Parathyroid adenoma (tissue), 2 donors: ENCODE data around the gene APOE.
"Not testable (repeated sequence)": the region's sequence is repeated elsewhere in the genome, so short reads cannot be mapped to it uniquely, and the experiment has no call there.

ENCODE experiments used
- H2AFZ ChIP-seq: fragments of 300-600 bp; sonication (generic); one replicate; pipeline ENCODE4 v1.7.0; 2017; ENCODE audit warnings: antibody characterized with exemption, mild to moderate bottlenecking
- H3K27ac ChIP-seq: fragments of 300-600 bp; sonication (generic); one replicate; pipeline ENCODE4 v1.7.0; 2017
- H3K27me3 ChIP-seq: fragments of 300-600 bp; sonication (generic); one replicate; pipeline ENCODE4 v1.7.0; 2017; ENCODE audit warnings: low read length; ENCODE audit not compliant: control insufficient read depth, insufficient read depth
- H3K36me3 ChIP-seq: fragments of 300-600 bp; sonication (generic); one replicate; pipeline ENCODE4 v1.7.0; 2017; ENCODE audit warnings: low read length; ENCODE audit not compliant: control insufficient read depth, insufficient read depth
- H3K4me1 ChIP-seq: fragments of 300-600 bp; sonication (generic); one replicate; pipeline ENCODE4 v1.7.0; 2017; ENCODE audit warnings: control low read depth
- H3K4me2 ChIP-seq: fragments of 300-600 bp; sonication (generic); one replicate; pipeline ENCODE4 v1.7.0; 2017; ENCODE audit warnings: low read length
- H3K4me3 ChIP-seq: fragments of 300-600 bp; sonication (generic); one replicate; pipeline ENCODE4 v1.7.0; 2017; ENCODE audit warnings: low read depth, low read length
- H3K79me2 ChIP-seq: fragments of 300-600 bp; sonication (generic); one replicate; pipeline ENCODE4 v1.7.0; 2017; ENCODE audit warnings: control low read depth
- H3K9ac ChIP-seq: fragments of 300-600 bp; sonication (generic); one replicate; pipeline ENCODE4 v1.7.0; 2017; ENCODE audit warnings: mild to moderate bottlenecking
- H3K9me3 ChIP-seq: fragments of 300-600 bp; sonication (generic); one replicate; pipeline ENCODE4 v1.7.0; 2017; ENCODE audit warnings: low read length; ENCODE audit not compliant: control insufficient read depth
- TF ChIP-seq, protein P1 (sequence below): fragments of 300-600 bp; sonication (generic); IDR thresholded peaks from one replicate; pipeline ENCODE4 v1.7.0; 2017; ENCODE audit warnings: antibody characterized with exemption, mild to moderate bottlenecking
- donor health status: primary hyperparathyroidism.

APOE gene

DNA sequence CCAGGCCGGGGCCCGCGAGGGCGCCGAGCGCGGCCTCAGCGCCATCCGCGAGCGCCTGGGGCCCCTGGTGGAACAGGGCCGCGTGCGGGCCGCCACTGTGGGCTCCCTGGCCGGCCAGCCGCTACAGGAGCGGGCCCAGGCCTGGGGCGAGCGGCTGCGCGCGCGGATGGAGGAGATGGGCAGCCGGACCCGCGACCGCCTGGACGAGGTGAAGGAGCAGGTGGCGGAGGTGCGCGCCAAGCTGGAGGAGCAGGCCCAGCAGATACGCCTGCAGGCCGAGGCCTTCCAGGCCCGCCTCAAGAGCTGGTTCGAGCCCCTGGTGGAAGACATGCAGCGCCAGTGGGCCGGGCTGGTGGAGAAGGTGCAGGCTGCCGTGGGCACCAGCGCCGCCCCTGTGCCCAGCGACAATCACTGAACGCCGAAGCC is 3.3 kb downstream of the APOE start:
- H3K27me3 ChIP-seq: no peaks in the 10 kb centered on the region
- H3K9ac ChIP-seq: no peak overlapping the region
- peaks cover 1% of the 10 kb centered on the region for H3K4me1 ChIP-seq
- H3K79me2 ChIP-seq: no peaks in the 10 kb centered on the region
- H3K4me3 ChIP-seq: no peak overlapping the region
- H3K27ac ChIP-seq: no peak overlapping the region
- H3K36me3 ChIP-seq: no peaks in the 10 kb centered on the region
- no peak overlapping the region for H3K4me2 ChIP-seq
- no peaks in the 10 kb centered on the region for H3K9me3 ChIP-seq
- TF ChIP-seq, protein P1, sequence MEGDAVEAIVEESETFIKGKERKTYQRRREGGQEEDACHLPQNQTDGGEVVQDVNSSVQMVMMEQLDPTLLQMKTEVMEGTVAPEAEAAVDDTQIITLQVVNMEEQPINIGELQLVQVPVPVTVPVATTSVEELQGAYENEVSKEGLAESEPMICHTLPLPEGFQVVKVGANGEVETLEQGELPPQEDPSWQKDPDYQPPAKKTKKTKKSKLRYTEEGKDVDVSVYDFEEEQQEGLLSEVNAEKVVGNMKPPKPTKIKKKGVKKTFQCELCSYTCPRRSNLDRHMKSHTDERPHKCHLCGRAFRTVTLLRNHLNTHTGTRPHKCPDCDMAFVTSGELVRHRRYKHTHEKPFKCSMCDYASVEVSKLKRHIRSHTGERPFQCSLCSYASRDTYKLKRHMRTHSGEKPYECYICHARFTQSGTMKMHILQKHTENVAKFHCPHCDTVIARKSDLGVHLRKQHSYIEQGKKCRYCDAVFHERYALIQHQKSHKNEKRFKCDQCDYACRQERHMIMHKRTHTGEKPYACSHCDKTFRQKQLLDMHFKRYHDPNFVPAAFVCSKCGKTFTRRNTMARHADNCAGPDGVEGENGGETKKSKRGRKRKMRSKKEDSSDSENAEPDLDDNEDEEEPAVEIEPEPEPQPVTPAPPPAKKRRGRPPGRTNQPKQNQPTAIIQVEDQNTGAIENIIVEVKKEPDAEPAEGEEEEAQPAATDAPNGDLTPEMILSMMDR: no peak
- H2AFZ ChIP-seq: no peak overlapping the region

DNA sequence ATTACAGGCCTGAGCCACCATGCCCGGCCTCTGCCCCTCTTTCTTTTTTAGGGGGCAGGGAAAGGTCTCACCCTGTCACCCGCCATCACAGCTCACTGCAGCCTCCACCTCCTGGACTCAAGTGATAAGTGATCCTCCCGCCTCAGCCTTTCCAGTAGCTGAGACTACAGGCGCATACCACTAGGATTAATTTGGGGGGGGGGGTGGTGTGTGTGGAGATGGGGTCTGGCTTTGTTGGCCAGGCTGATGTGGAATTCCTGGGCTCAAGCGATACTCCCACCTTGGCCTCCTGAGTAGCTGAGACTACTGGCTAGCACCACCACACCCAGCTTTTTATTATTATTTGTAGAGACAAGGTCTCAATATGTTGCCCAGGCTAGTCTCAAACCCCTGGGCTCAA is 4.2 kb downstream of the APOE start:
- Histone ChIP-seq H3K4me3 (no peak overlapping the region), H3K27ac (no peak overlapping the region)

DNA sequence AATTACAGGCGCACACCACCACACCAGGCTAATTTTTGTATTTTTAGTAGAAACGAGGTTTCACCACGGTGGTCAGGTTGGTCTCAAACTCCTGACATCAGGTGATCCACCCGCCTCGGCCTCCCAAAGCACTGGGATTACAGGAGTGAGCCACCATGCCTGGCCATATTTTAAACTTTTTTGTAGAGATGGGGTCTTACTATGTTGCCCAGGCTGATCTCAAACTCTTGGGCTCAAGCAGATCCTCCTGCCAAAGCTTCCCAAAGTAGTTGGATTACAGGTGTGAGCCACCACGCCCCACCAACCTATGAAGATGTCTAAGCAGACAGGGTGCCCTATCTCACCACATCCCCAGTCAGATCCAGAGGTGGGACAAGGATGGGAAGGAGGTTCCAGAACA is 6.3 kb downstream of the APOE start:
- H3K4me3 ChIP-seq, H3K9ac ChIP-seq, H3K79me2 ChIP-seq, H3K9me3 ChIP-seq, H3K36me3 ChIP-seq, H3K4me2 ChIP-seq, H2AFZ ChIP-seq, H3K4me1 ChIP-seq, H3K27ac ChIP-seq, H3K27me3 ChIP-seq: not testable (repeated sequence)

More for the DNA sequence above, 4.2 kb downstream of the APOE start:
- Histone ChIP-seq H3K4me2 (no peak overlapping the region), H3K9me3 (no peaks in the 10 kb centered on the region), H3K36me3 (no peaks in the 10 kb centered on the region), H3K4me1 (no peaks in the 10 kb centered on the region), H2AFZ (no peak overlapping the region), H3K9ac (no peak overlapping the region), H3K27me3 (no peaks in the 10 kb centered on the region), H3K79me2 (no peaks in the 10 kb centered on the region)
- TF ChIP-seq, protein P1: no peak

DNA sequence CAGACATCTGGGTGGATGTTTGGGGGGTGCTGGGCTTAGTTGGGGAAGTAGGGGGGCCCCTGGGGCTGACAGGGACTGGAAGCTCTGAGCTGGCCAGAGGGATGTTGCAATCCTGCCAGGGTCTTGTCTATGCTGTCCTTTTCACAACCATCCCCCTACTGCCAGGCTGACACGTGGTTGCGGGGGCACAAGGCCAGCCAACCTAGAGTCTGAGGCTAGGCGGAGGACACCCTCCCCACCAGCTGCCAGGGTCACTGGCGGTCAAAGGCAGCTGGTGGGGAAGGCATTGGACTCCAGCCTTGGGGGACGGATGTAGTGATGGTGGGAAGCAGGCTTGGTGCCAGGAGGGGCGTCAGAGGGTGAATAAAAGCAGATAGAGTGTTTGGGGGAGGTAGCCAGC is 7.3 kb downstream of the APOE start:
- Histone ChIP-seq H3K9me3 (no peaks in the 10 kb centered on the region), H3K27me3 (no peaks in the 10 kb centered on the region), H3K9ac (no peak overlapping the region), H3K4me1 (no peaks in the 10 kb centered on the region), H3K79me2 (no peaks in the 10 kb centered on the region), H2AFZ (no peak overlapping the region), H3K36me3 (no peaks in the 10 kb centered on the region), H3K4me3 (no peak overlapping the region), H3K4me2 (no peak overlapping the region), H3K27ac (no peak overlapping the region)
- TF ChIP-seq, protein P1: no peak

DNA sequence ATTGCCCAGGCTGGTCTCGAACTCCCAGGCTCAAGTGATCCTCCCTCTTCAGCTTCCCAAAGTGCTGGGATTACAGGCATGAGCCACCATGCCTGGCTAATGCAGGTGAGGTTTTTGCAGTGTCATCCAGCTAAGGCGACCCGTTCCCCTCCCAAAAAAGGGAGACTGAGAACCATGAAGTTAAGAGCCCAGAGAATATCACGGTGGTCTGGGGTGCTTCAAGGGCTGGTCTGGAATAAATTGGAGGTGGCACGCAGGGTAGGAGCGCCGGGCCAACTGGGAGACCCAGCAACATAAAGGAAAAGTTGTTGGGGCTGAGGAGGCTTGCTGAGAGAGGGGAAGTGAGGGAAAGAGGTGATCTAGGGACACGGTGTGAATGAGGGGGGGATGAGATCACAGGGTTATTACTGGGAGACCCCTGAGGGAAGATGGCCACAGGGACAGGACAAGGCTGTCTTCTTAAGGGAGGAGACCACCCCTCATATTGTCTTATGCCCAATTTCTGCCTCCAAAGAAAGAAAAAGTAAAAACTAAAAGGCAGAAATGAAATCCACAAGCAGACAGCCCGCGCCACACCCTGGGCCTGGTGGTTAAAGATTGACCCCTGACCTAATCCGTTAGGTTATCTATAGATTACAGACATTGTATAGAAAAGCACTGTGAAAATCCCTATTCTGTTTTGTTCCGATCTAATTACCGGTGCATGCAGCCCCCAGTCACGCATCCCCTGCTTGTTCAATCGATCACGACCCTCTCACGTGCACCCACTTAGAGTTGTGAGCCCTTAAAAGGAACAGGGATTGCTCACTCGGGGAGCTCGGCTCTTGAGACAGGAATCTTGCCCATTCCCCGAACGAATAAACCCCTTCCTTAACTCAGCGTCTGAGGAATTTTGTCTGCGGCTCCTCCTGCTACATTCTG is 8.2 kb downstream of the APOE start:
- not testable (repeated sequence) for H3K79me2 ChIP-seq, H3K4me3 ChIP-seq, H3K27me3 ChIP-seq, H3K27ac ChIP-seq, H3K36me3 ChIP-seq, H3K4me2 ChIP-seq, H3K9me3 ChIP-seq, H3K9ac ChIP-seq, H3K4me1 ChIP-seq
- H2AFZ ChIP-seq: peak overlapping the region; percentile 88

DNA sequence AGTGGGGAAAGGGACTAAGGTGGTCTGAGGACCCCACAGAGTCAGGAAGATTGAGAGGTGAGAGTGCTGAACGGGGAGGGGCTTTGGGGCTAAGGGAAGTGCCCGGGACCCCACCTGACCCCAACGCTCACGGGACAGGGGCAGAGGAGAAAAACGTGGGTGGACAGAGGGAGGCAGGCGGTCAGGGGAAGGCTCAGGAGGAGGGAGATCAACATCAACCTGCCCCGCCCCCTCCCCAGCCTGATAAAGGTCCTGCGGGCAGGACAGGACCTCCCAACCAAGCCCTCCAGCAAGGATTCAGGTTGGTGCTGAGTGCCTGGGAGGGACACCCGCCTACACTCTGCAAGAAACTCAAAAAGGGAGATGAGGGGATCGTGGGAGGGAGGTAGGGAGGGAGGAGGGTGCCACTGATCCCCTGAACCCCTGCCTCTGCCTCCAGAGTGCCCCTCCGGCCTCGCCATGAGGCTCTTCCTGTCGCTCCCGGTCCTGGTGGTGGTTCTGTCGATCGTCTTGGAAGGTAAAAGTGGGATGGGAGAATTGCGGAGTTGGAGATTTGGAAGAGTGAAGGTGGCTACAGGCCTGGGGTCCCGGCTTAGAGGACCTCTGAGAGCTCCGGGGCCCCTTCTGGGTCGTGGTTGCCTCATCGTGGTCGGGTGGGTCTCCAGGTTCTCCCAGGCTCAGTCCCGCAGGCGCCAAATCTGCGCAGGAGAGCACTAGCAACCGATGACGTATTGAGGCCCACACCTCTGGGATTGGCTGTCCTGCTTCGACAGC is 9.0 kb downstream of the APOE start, which contains the start of gene APOC1:
TSS of gene APOC1 (plus strand) at position 176 of the 774 bp plus-strand sequence. CDS start at position 460, 284 bp downstream.
- peak within 1 kb of the TSS; percentile 65 for H3K4me2 ChIP-seq
- H3K27ac ChIP-seq, H3K79me2 ChIP-seq, H3K27me3 ChIP-seq, H3K9ac ChIP-seq, H3K4me1 ChIP-seq, H3K36me3 ChIP-seq, H3K9me3 ChIP-seq: not testable (repeated sequence)
- peak within 1 kb of the TSS; percentile 55 for H3K4me3 ChIP-seq
- H2AFZ ChIP-seq: peak within 1 kb of the TSS; percentile 88
